SU-DHL-6 (cell line): ENCODE results near the gene AANAT.
"Not testable (repeated sequence)": the region's sequence is repeated elsewhere in the genome, so short reads cannot be mapped to it uniquely, and the experiment has no call there.

Source experiments
- H2AFZ ChIP-seq: fragments of 200-600 bp; sonication (generic); 2 replicates; pipeline ENCODE4 v1.6.1; 2014; ENCODE audit warnings: low read depth, mild to moderate bottlenecking, moderate library complexity, mixed read lengths, antibody characterized with exemption, low read length; ENCODE audit not compliant: severe bottlenecking
- H3F3A ChIP-seq: fragments of 200-600 bp; shearing (Covaris generic); 2 replicates; pipeline ENCODE4 v1.6.0; 2016; ENCODE audit warnings: antibody characterized with exemption, mild to moderate bottlenecking; ENCODE audit not compliant: insufficient read depth
- H3K27ac ChIP-seq: fragments of 200-600 bp; sonication (generic); 2 replicates; pipeline ENCODE4 v1.5.1; 2016; ENCODE audit warnings: low read depth, mild to moderate bottlenecking, low read length, moderate library complexity, mixed read lengths
- H3K27me3 ChIP-seq: fragments of 200-600 bp; sonication (generic), shearing (Covaris generic); 2 replicates; pipeline ENCODE4 v1.6.0; 2014; ENCODE audit warnings: mild to moderate bottlenecking, low read length
- H3K36me3 ChIP-seq: fragments of 200-600 bp; sonication (generic); 2 replicates; pipeline ENCODE4 v1.6.1; 2014; ENCODE audit warnings: mild to moderate bottlenecking, low read length, mixed read lengths
- H3K4me2 ChIP-seq: fragments of 300-600, 200-600 bp; shearing (Covaris generic), sonication (generic); 2 replicates; pipeline ENCODE4 v1.6.0; 2014; ENCODE audit warnings: low read length, low read depth, mild to moderate bottlenecking; ENCODE audit not compliant: poor library complexity, severe bottlenecking
- H3K4me3 ChIP-seq: fragments of 200-600 bp; sonication (generic); 2 replicates; pipeline ENCODE4 v1.5.1; 2014; ENCODE audit warnings: antibody characterized with exemption, low read length, mild to moderate bottlenecking, mixed read lengths; ENCODE audit not compliant: insufficient read depth, poor library complexity, severe bottlenecking
- H3K79me2 ChIP-seq: fragments of 200-600 bp; sonication (generic); 2 replicates; pipeline ENCODE4 v1.6.1; 2014; ENCODE audit warnings: mild to moderate bottlenecking, low read length, moderate library complexity; ENCODE audit not compliant: insufficient read depth
- H3K9ac ChIP-seq: fragments of 200-600 bp; sonication (generic); 2 replicates; pipeline ENCODE4 v1.7.0; 2014; ENCODE audit warnings: mild to moderate bottlenecking, low read length
- H3K9me2 ChIP-seq: fragments of 200-600 bp; sonication (generic); replicated peaks from 2 replicates; pipeline ENCODE4 v1.6.1; 2014; ENCODE audit warnings: low read length; ENCODE audit not compliant: insufficient read depth
- H3K9me3 ChIP-seq: fragments of 200-600 bp; sonication (generic); 2 replicates; pipeline ENCODE4 v1.6.1; 2014; ENCODE audit warnings: low read length, mixed read lengths; ENCODE audit not compliant: insufficient read depth
- H4K20me1 ChIP-seq: fragments of 200-600 bp; sonication (generic); 2 replicates; pipeline ENCODE4 v1.6.1; 2014; ENCODE audit warnings: low read depth, mild to moderate bottlenecking, antibody characterized with exemption, low read length, moderate library complexity, mixed read lengths
- EZH2phosphoT487 ChIP-seq: fragments of 200-600 bp; sonication (generic), shearing (Covaris generic); conservative IDR thresholded peaks from 2 replicates; pipeline ENCODE4 v1.6.1; 2018; ENCODE audit warnings: mild to moderate bottlenecking, antibody characterized with exemption, low read length, moderate library complexity, mixed read lengths
- TF ChIP-seq, protein P1 (sequence below): fragments of 200-600 bp; sonication (generic); IDR thresholded peaks from one replicate; pipeline ENCODE4 v1.5.1; 2017; ENCODE audit warnings: antibody characterized with exemption, mild to moderate bottlenecking, low read length, moderate library complexity; ENCODE audit not compliant: insufficient read depth, poor library complexity, severe bottlenecking

Gene AANAT

DNA sequence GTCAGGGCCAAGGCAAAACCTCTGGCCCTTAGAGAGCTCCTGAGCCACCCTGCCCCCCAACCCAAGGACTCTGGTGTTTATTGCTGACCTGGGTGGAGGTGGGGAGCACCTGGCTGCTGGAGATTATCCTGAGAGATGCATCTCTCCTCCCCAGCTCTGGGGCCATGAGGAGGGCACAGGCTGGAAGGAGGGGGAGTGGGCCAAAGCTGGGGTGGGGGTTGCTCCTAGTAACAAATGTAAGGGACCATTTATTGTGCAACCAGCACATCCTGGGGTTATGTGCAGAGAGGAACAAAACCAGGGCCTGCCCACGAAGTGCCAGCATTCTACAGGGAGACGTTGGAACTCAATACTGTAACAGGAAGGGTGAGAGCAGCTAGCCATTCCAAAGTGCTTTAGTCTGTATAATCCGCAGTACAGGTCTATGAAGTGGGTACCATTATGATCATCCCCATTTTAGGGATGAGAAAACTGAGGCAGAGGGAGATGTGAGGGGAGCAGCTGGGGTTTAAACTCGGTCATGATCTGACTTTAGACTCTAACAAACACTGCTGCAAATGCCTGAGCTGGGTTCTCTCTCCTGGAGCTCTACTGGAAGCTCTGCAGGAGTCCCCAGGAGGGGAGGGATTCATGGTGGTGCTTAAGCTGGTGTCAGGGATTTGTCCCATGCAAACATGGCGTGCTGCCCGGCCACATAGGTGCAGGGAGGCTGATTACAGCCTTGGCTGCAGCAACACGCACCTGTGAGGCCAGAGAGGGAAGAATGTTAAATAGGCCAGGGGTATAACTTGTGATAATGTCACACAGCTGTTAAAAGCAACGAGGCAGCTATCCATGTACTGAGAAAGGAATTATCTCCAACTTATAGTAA lies 35.2 kb downstream of the AANAT start:
- H3K27ac ChIP-seq: no peak overlapping the region
- no peaks in the 10 kb centered on the region for H3K27me3 ChIP-seq
- H3K4me3 ChIP-seq: no peak overlapping the region
- no peaks in the 10 kb centered on the region for H3K9me2 ChIP-seq
- H3K79me2 ChIP-seq: peaks cover 30% of the 10 kb centered on the region
- no peaks in the 10 kb centered on the region for H3K9me3 ChIP-seq
- H2AFZ ChIP-seq: no peak overlapping the region
- H3K36me3 ChIP-seq: no peaks in the 10 kb centered on the region
- H3F3A ChIP-seq: no peaks in the 10 kb centered on the region
- TF ChIP-seq, protein P1, sequence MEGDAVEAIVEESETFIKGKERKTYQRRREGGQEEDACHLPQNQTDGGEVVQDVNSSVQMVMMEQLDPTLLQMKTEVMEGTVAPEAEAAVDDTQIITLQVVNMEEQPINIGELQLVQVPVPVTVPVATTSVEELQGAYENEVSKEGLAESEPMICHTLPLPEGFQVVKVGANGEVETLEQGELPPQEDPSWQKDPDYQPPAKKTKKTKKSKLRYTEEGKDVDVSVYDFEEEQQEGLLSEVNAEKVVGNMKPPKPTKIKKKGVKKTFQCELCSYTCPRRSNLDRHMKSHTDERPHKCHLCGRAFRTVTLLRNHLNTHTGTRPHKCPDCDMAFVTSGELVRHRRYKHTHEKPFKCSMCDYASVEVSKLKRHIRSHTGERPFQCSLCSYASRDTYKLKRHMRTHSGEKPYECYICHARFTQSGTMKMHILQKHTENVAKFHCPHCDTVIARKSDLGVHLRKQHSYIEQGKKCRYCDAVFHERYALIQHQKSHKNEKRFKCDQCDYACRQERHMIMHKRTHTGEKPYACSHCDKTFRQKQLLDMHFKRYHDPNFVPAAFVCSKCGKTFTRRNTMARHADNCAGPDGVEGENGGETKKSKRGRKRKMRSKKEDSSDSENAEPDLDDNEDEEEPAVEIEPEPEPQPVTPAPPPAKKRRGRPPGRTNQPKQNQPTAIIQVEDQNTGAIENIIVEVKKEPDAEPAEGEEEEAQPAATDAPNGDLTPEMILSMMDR: no peak
- no peak for TF ChIP-seq EZH2phosphoT487
- no peak overlapping the region for H3K4me2 ChIP-seq
- H3K9ac ChIP-seq: peak overlapping the region; percentile 96; the same call in 1 of the 2 replicates
- H4K20me1 ChIP-seq: no peaks in the 10 kb centered on the region

DNA sequence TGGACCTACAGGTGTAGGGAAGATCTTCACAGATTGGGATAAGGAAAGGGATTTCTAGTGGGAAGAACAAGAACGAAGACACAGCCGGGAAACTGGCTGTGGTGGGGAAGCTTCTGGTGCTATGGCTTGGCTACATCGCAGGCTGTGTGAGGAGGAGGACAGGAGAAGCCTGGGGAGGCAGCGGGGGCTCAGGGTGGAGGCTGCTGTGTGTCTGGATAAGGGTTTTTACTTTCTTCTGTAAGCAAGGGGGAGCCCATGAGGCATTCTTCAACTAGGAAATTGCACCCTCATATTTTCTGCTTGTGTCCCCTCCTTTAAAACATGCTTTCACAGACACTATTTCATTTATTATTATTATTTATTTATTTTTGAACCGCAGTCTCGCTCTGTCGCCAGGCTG lies 36.7 kb downstream of the AANAT start:
- TF ChIP-seq, protein P1: no peak
- no peak for TF ChIP-seq EZH2phosphoT487
- Histone ChIP-seq H3F3A (no peaks in the 10 kb centered on the region), H3K79me2 (peaks cover 20% of the 10 kb centered on the region), H3K27me3 (no peaks in the 10 kb centered on the region), H3K9me3 (no peaks in the 10 kb centered on the region), H3K9me2 (no peaks in the 10 kb centered on the region), H3K4me2 (no peak overlapping the region), H4K20me1 (no peaks in the 10 kb centered on the region), H3K27ac (no peak overlapping the region), H3K4me3 (no peak overlapping the region), H3K36me3 (no peaks in the 10 kb centered on the region), H3K9ac (no peak overlapping the region), H2AFZ (no peak overlapping the region)

DNA sequence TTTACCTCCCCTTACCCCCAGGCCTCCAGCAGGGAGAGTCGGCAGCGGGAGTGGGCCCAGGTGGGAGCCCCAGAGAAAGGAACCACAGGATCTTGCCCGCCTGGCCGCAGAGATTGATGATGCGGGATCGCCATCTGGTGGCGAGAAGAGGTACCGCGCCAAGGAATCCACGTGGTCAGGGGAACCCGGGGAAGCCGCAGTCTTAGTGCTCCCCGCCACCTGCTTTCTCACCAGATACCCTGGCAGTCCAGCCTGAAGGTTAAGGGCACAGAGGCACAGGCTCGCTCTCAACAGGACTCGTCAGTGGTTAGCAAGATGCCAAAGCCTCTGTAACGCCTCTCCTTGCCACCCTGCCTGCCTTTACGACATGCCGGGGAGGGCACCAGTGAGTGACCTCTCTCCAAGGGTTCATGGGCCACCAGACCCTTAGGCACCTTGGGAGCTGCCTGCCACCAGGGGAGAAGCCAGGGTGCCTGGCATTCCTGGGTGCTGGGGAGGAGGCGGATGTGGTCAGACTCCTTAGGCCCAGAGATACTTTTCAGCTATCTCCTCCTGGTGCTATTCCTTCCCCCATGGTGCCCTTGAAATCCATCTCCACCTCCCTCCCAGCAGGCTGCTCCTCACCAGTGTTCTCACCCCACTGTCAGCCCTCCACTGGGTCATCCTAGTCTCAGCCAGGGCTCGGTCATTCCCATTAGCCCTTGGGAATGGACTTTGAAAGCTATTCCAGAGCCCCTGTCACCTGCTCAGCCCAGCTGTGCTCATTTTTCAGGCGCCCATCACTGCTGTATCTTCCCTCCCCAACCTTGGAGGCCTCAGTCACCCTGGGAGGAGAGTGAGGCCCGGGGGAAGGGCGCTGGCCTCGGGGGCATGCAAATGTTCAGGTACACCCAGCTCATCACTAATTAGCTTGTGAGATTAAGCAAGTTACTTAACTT lies 39.3 kb downstream of the AANAT start:
- no peak overlapping the region for H3K4me2 ChIP-seq

DNA sequence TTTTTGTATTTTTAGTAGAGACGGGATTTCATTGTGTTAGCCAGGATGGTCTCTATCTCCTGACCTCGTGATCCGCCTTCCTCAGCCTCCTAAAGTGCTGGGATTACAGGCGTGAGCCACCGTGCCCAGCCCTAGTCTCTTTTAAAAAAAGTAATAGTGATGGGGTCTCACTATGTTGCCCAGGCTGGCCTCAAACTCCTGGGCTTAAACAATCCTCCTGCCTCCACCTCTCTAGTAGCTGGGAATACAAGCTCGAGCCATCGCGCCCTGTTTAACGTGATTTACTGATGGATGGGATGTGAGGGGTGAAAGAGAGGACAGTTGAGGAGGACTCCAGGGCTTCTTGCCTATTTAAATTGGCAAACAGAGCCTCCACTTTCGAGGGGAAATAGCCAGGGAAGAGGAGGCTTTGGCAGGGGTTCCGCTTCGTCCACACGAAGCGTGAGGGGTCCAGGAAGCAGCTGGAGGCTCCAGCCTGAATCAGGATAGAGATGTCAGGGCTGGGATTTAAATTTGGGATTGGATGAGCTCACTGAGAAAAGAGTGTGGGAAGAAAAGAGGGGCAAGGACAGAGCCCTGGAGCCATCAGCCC lies 41.2 kb downstream of the AANAT start:
- H3K79me2 ChIP-seq, H3K36me3 ChIP-seq, H4K20me1 ChIP-seq, H3K9me2 ChIP-seq, H3K9me3 ChIP-seq, H3K4me2 ChIP-seq, H3F3A ChIP-seq, H3K27ac ChIP-seq, H3K4me3 ChIP-seq, H3K9ac ChIP-seq, H2AFZ ChIP-seq, H3K27me3 ChIP-seq: not testable (repeated sequence)

More for the DNA sequence above, 39.3 kb downstream of the AANAT start:
- no peak overlapping the region for H3K4me3 ChIP-seq
- H3K9me2 ChIP-seq: no peaks in the 10 kb centered on the region
- H3K79me2 ChIP-seq: no peaks in the 10 kb centered on the region
- no peak overlapping the region for H3K27ac ChIP-seq
- peak overlapping the region; percentile 18; the same call in 1 of the 2 replicates for H3K9ac ChIP-seq
- no peaks in the 10 kb centered on the region for H3F3A ChIP-seq
- H4K20me1 ChIP-seq: no peaks in the 10 kb centered on the region
- peak overlapping the region; percentile 57 for H2AFZ ChIP-seq
- no peaks in the 10 kb centered on the region for H3K36me3 ChIP-seq
- no peaks in the 10 kb centered on the region for H3K9me3 ChIP-seq
- no peaks in the 10 kb centered on the region for H3K27me3 ChIP-seq
- TF ChIP-seq EZH2phosphoT487: no peak
- TF ChIP-seq, protein P1: peak; percentile 75
